ENCODE measurements around the gene POMGNT2. TPM values are rescaled to one million over a fixed set of nuclear protein-coding genes. Genes with fewer than 3 reads are reported as not detected.

Gene POMGNT2
- total RNA-seq, 2 donors from 2014 or later, result 12.7 to 14.5 TPM

DNA sequence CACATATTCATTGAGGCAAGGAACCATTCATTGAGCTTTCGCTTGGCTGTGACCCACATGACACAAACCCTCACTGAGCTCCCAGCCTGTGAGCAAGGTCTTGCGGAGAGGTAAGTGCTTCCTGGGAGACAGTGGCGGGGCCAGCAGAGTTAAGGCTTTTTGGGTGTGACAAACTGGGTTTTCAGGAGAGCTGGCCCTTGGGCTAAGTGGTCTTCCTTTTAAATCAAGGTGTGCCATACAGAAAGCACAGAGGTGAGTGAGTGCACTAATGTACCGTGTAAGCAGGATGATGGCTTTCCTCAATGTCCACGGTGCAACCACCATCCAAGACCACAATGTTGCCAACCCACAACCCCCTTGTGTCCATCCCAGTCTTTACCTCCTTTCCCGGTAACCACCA, 28.6 kb downstream of the POMGNT2 start:
- H3K9me3 Mint-ChIP-seq, result peaks cover 14% of the 10 kb centered on the region
- TF ChIP-seq, protein P1, sequence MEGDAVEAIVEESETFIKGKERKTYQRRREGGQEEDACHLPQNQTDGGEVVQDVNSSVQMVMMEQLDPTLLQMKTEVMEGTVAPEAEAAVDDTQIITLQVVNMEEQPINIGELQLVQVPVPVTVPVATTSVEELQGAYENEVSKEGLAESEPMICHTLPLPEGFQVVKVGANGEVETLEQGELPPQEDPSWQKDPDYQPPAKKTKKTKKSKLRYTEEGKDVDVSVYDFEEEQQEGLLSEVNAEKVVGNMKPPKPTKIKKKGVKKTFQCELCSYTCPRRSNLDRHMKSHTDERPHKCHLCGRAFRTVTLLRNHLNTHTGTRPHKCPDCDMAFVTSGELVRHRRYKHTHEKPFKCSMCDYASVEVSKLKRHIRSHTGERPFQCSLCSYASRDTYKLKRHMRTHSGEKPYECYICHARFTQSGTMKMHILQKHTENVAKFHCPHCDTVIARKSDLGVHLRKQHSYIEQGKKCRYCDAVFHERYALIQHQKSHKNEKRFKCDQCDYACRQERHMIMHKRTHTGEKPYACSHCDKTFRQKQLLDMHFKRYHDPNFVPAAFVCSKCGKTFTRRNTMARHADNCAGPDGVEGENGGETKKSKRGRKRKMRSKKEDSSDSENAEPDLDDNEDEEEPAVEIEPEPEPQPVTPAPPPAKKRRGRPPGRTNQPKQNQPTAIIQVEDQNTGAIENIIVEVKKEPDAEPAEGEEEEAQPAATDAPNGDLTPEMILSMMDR (conservative IDR thresholded peaks at IDR 0.05), result no peak
- Histone ChIP-seq H3K4me1 (ENCODE audit: control insufficient read depth, insufficient read depth, low read length) (no peaks in the 10 kb centered on the region), H3K9ac (ENCODE audit: extremely low read depth, low read length, poor library complexity, severe bottlenecking) (no peak overlapping the region), H3K27ac (ENCODE audit: low read depth, low read length) (no peak overlapping the region), H3K9me3 (ENCODE audit: control insufficient read depth, low read length) (peaks cover 8% of the 10 kb centered on the region), H3K27me3 (ENCODE audit: control insufficient read depth, insufficient read depth, low read length, poor library complexity, severe bottlenecking) (no peaks in the 10 kb centered on the region), H3K4me3 (ENCODE audit: low read length) (no peak overlapping the region), H3K36me3 (ENCODE audit: control insufficient read depth, insufficient read depth, low read length) (peaks cover 27% of the 10 kb centered on the region)
- H3K4me3 Mint-ChIP-seq, result no peak overlapping the region
- DNase-seq, result no peak
- no peak overlapping the region for H3K27ac Mint-ChIP-seq
- H3K4me1 Mint-ChIP-seq, result no peaks in the 10 kb centered on the region
- peaks cover 15% of the 10 kb centered on the region for H3K27me3 Mint-ChIP-seq (ENCODE audit: insufficient read depth)
- 93 to 100% methylated on average over 4 to 6 of the region's 6 CpGs for WGBS, 2 experiments (ENCODE audit: insufficient coverage in 1 of 2, insufficient read length in 1 of 2)
- H3K36me3 Mint-ChIP-seq (ENCODE audit: low read depth), result peaks cover 45% of the 10 kb centered on the region

DNA sequence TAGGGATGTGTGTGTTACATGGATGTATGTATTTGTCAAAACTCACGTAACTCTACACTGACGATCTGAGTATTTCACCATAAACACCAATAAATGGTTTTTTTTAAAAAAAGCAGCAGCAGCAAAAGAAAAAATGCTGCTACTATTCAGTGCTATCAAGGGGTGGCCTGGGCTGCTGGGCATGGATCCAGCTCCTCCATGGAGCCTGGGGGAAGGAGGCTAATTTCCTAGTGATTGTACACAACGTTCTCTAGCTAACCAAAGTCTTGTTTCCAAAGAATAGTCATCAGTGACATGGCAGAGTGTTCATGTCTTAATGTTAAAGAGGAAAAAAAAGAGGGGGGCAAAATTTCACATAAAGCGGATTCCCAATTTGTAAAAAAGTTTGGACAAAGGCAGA, 29.0 kb downstream of the POMGNT2 start:
- H3K4me3 Mint-ChIP-seq, result no peak overlapping the region
- TF ChIP-seq, protein P1 (conservative IDR thresholded peaks at IDR 0.05), result no peak
- WGBS, 2 experiments (ENCODE audit: insufficient coverage in 1 of 2, insufficient read length in 1 of 2), result 93 to 100% methylated on average over 1 to 4 of the region's 4 CpGs
- H3K4me3 ChIP-seq (ENCODE audit: low read length), result no peak overlapping the region
- no peak for DNase-seq
- H3K36me3 ChIP-seq (ENCODE audit: control insufficient read depth, insufficient read depth, low read length), result peaks cover 27% of the 10 kb centered on the region
- H3K9ac ChIP-seq (ENCODE audit: extremely low read depth, low read length, poor library complexity, severe bottlenecking), result no peak overlapping the region
- H3K27me3 Mint-ChIP-seq (ENCODE audit: insufficient read depth), result peaks cover 15% of the 10 kb centered on the region
- no peaks in the 10 kb centered on the region for H3K4me1 ChIP-seq (ENCODE audit: control insufficient read depth, insufficient read depth, low read length)
- no peaks in the 10 kb centered on the region for H3K4me1 Mint-ChIP-seq
- peaks cover 2% of the 10 kb centered on the region for H3K27me3 ChIP-seq (ENCODE audit: control insufficient read depth, insufficient read depth, low read length, poor library complexity, severe bottlenecking)
- H3K9me3 ChIP-seq (ENCODE audit: control insufficient read depth, low read length), result peaks cover 6% of the 10 kb centered on the region
- H3K27ac ChIP-seq (ENCODE audit: low read depth, low read length), result no peak overlapping the region
- no peak overlapping the region for H3K27ac Mint-ChIP-seq
- peaks cover 41% of the 10 kb centered on the region for H3K36me3 Mint-ChIP-seq (ENCODE audit: low read depth)
- peaks cover 11% of the 10 kb centered on the region for H3K9me3 Mint-ChIP-seq

DNA sequence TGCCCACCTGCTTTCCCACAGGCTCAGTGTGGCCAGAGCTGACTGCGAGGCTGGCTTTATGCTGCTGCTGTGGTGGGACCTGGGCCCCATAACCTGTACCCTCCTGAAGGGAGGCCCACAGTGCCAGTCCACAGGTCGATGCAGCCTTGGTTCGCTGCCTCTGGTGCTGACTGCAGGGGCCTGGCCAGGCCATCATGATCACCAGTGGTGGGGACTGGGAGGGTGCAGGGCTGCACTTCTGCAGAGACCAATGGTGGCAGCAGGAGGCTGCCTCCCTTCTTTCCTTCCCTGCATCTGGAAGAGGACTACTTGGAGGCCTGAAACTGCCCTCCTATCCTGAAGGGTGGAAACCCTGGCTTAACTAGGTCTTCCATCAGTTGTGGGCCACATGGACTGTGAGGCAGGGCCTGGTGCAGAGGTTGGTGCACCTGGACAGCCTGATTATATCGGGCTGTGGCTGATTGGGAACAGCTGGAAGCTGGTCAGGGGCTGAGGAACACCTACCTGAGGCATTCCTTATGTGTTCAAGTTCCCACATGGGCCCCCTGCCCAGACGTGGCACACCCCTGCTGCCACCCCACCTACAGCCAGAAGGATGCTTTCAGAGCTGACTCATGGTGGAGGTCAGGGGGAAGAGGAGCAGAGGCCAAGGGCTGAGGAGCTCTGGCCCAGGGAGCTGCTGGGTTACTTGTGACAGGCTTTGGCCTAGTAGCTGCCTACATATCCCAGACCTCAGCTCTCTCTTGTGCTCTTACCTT, 29.8 kb downstream of the POMGNT2 start:
- DNase-seq, result no peak
- H3K27me3 ChIP-seq (ENCODE audit: control insufficient read depth, insufficient read depth, low read length, poor library complexity, severe bottlenecking), result peaks cover 6% of the 10 kb centered on the region
- WGBS, 2 experiments (ENCODE audit: insufficient coverage in 1 of 2, insufficient read length in 1 of 2), result 89% methylated on average over 3 to 5 of the region's 5 CpGs
- H3K36me3 ChIP-seq (ENCODE audit: control insufficient read depth, insufficient read depth, low read length), result peaks cover 27% of the 10 kb centered on the region
- no peak overlapping the region for H3K27ac Mint-ChIP-seq
- H3K9me3 Mint-ChIP-seq, result peaks cover 8% of the 10 kb centered on the region
- TF ChIP-seq, protein P1 (conservative IDR thresholded peaks at IDR 0.05), result no peak
- H3K9me3 ChIP-seq (ENCODE audit: control insufficient read depth, low read length), result no peaks in the 10 kb centered on the region
- H3K4me1 Mint-ChIP-seq, result no peaks in the 10 kb centered on the region
- peaks cover 15% of the 10 kb centered on the region for H3K27me3 Mint-ChIP-seq (ENCODE audit: insufficient read depth)
- no peaks in the 10 kb centered on the region for H3K4me1 ChIP-seq (ENCODE audit: control insufficient read depth, insufficient read depth, low read length)
- H3K4me3 ChIP-seq (ENCODE audit: low read length), result no peak overlapping the region
- no peak overlapping the region for H3K4me3 Mint-ChIP-seq
- no peak overlapping the region for H3K9ac ChIP-seq (ENCODE audit: extremely low read depth, low read length, poor library complexity, severe bottlenecking)
- no peak overlapping the region for H3K27ac ChIP-seq (ENCODE audit: low read depth, low read length)
- H3K36me3 Mint-ChIP-seq (ENCODE audit: low read depth), result peaks cover 34% of the 10 kb centered on the region
